H9 (cell line): ENCODE data around the gene DIO1. TPM values are rescaled to one million over a fixed set of nuclear protein-coding genes. Genes with fewer than 3 reads are reported as not detected.

ENCODE experiments used
- DNase-seq: peaks from one replicate; pipeline ENCODE4 v3.0.0-alpha.2; 2017
- H2AFZ ChIP-seq: one replicate; pipeline ENCODE4 v1.6.1; 2013; ENCODE audit warnings: mild to moderate bottlenecking, low read length, control low read depth, moderate library complexity
- H2AK5ac ChIP-seq: 2 replicates; pipeline ENCODE4 v1.6.1; 2013; ENCODE audit warnings: low read length, control low read depth, mixed read lengths; ENCODE audit not compliant: insufficient read length
- H2BK120ac ChIP-seq: one replicate; pipeline ENCODE4 v1.6.1; 2013; ENCODE audit warnings: low read depth, mild to moderate bottlenecking, low read length, control low read depth, inconsistent platforms; ENCODE audit not compliant: poor library complexity, severe bottlenecking
- H2BK12ac ChIP-seq: 2 replicates; pipeline ENCODE4 v1.6.1; 2013; ENCODE audit warnings: low read length, control low read depth, mixed read lengths, low read depth; ENCODE audit not compliant: insufficient read length
- H2BK15ac ChIP-seq: 2 replicates; pipeline ENCODE4 v1.6.1; 2013; ENCODE audit warnings: low read depth, low read length, control low read depth
- H2BK20ac ChIP-seq: one replicate; pipeline ENCODE4 v1.6.1; 2013; ENCODE audit warnings: low read depth, mild to moderate bottlenecking, low read length, control low read depth, inconsistent platforms; ENCODE audit not compliant: poor library complexity, severe bottlenecking
- H2BK5ac ChIP-seq: 2 replicates; pipeline ENCODE4 v1.6.1; 2013; ENCODE audit warnings: low read length, control low read depth, mixed read lengths; ENCODE audit not compliant: insufficient read length
- H3K14ac ChIP-seq: 2 replicates; pipeline ENCODE4 v1.6.1; 2013; ENCODE audit warnings: low read length, control low read depth; ENCODE audit not compliant: insufficient read depth
- H3K18ac ChIP-seq: 2 replicates; pipeline ENCODE4 v1.6.1; 2013; ENCODE audit warnings: low read depth, mild to moderate bottlenecking, mixed read lengths, low read length, control low read depth; ENCODE audit not compliant: insufficient read length
- H3K23ac ChIP-seq: 2 replicates; pipeline ENCODE4 v1.6.1; 2013; ENCODE audit warnings: low read length, control low read depth, mixed read lengths, low read depth; ENCODE audit not compliant: insufficient read length
- H3K23me2 ChIP-seq: 2 replicates; pipeline ENCODE4 v1.6.1; 2013; ENCODE audit warnings: low read depth, mild to moderate bottlenecking, mixed read lengths, low read length, control low read depth; ENCODE audit not compliant: insufficient read length, poor library complexity, severe bottlenecking
- H3K27ac ChIP-seq: 2 replicates; pipeline ENCODE4 v1.5.1; 2013; ENCODE audit warnings: low read length, control low read depth, mixed read lengths, low read depth; ENCODE audit not compliant: insufficient read length
- H3K27me3 ChIP-seq: 2 replicates; pipeline ENCODE4 v1.6.1; 2013; ENCODE audit warnings: low read length, control low read depth, inconsistent platforms; ENCODE audit not compliant: insufficient read depth
- H3K4ac ChIP-seq: 2 replicates; pipeline ENCODE4 v1.6.1; 2013; ENCODE audit warnings: low read depth, mild to moderate bottlenecking, control low read depth, inconsistent platforms, low read length, moderate library complexity
- H3K4me1 ChIP-seq: 2 replicates; pipeline ENCODE4 v1.6.1; 2013; ENCODE audit warnings: low read length, control low read depth, inconsistent platforms; ENCODE audit not compliant: insufficient read depth
- H3K4me2 ChIP-seq: 2 replicates; pipeline ENCODE4 v1.6.1; 2013; ENCODE audit warnings: low read length, control low read depth, mixed read lengths; ENCODE audit not compliant: insufficient read length, insufficient read depth
- H3K56ac ChIP-seq: 2 replicates; pipeline ENCODE4 v1.6.1; 2013; ENCODE audit warnings: low read depth, mild to moderate bottlenecking, mixed read lengths, low read length, control low read depth; ENCODE audit not compliant: insufficient read length
- H3K79me1 ChIP-seq: 2 replicates; pipeline ENCODE4 v1.6.1; 2013; ENCODE audit warnings: low read depth, mild to moderate bottlenecking, moderate library complexity, low read length, control low read depth, inconsistent platforms; ENCODE audit not compliant: insufficient read depth, poor library complexity, severe bottlenecking
- H3K79me2 ChIP-seq: 2 replicates; pipeline ENCODE4 v1.6.1; 2013; ENCODE audit warnings: low read length, control low read depth, inconsistent platforms; ENCODE audit not compliant: insufficient read depth
- H3K9ac ChIP-seq: 2 replicates; pipeline ENCODE4 v1.6.1; 2013; ENCODE audit warnings: low read length, control low read depth, mixed read lengths; ENCODE audit not compliant: insufficient read length; ENCODE audit errors: extremely low read depth
- H3K9me3 ChIP-seq: one replicate; pipeline ENCODE4 v1.6.1; 2013; ENCODE audit warnings: low read depth, low read length, inconsistent platforms; ENCODE audit not compliant: control insufficient read depth
- H3T11ph ChIP-seq: one replicate; pipeline ENCODE4 v1.6.1; 2013; ENCODE audit warnings: mild to moderate bottlenecking, low read length, control low read depth, inconsistent platforms
- H4K20me1 ChIP-seq: one replicate; pipeline ENCODE4 v1.6.1; 2013; ENCODE audit not compliant: control insufficient read depth, insufficient read length, insufficient read depth
- H4K5ac ChIP-seq: 2 replicates; pipeline ENCODE4 v1.6.1; 2013; ENCODE audit warnings: low read depth, mild to moderate bottlenecking, mixed read lengths, low read length, control low read depth; ENCODE audit not compliant: insufficient read length
- H4K8ac ChIP-seq: replicated peaks from 2 replicates; pipeline ENCODE4 v1.6.1; 2013; ENCODE audit warnings: low read length, control low read depth, mixed read lengths, low read depth; ENCODE audit not compliant: insufficient read length
- H4K91ac ChIP-seq: 2 replicates; pipeline ENCODE4 v1.6.1; 2013; ENCODE audit warnings: low read depth, mild to moderate bottlenecking, moderate library complexity, mixed read lengths, low read length, control low read depth; ENCODE audit not compliant: insufficient read length
- H3K27ac Mint-ChIP-seq, 3 experiments: 2 replicates in 2 of 3; 3 replicates in 1 of 3; pipeline ENCODE4 v1.8.0; 2020 to 2021; ENCODE audit warnings: mixed read lengths in 3 of 3, mild to moderate bottlenecking in 1 of 3, moderate library complexity in 1 of 3
- H3K27me3 Mint-ChIP-seq: 2 replicates; pipeline ENCODE4 v1.8.0; 2021; ENCODE audit warnings: low read depth, mild to moderate bottlenecking, moderate library complexity, mixed read lengths
- H3K36me3 Mint-ChIP-seq, 3 experiments: 2 replicates in 2 of 3; 3 replicates in 1 of 3; pipeline ENCODE4 v1.8.0; 2020 to 2021; ENCODE audit warnings: low read depth in 3 of 3, mixed read lengths in 3 of 3; ENCODE audit not compliant: insufficient read depth in 1 of 3
- H3K4me1 Mint-ChIP-seq, 2 experiments: 2 replicates each; pipeline ENCODE4 v1.8.0; 2020; ENCODE audit warnings: mixed read lengths in 2 of 2
- H3K4me3 Mint-ChIP-seq, 2 experiments: 2 replicates in 1 of 2; 3 replicates in 1 of 2; pipeline ENCODE4 v1.8.0; 2020 to 2021; ENCODE audit warnings: mild to moderate bottlenecking in 2 of 2, mixed read lengths in 2 of 2, moderate library complexity in 1 of 2
- H3K9me3 Mint-ChIP-seq, 2 experiments: 2 replicates in 1 of 2; 3 replicates in 1 of 2; pipeline ENCODE4 v1.8.0; 2020; ENCODE audit warnings: mild to moderate bottlenecking in 2 of 2, mixed read lengths in 2 of 2, moderate library complexity in 1 of 2
- WGBS: extraction: QIAGEN DNeasy Blood & Tissue Kit; methylation state at CpG from one replicate; pipeline ENCODE4 v1.1.7; 2013; ENCODE audit warnings: missing lambda C conversion rate, low lambda C conversion rate, mixed read lengths; ENCODE audit not compliant: insufficient read length; ENCODE audit errors: extremely low coverage; 5-methylcytosine and 5-hydroxymethylcytosine counted together
- total RNA-seq: library from RNA; stranded (reverse); gene quantifications from 2 replicates; pipeline ENCODE4 v1.2.1, GENCODE V29; 2021
- TF ChIP-seq, protein P1 (sequence below): fragments of 200-600 bp; sonication (generic); conservative IDR thresholded peaks from 3 replicates; pipeline ENCODE4 v1.8.0; 2021; ENCODE audit warnings: antibody characterized with exemption, mild to moderate bottlenecking

The DIO1 gene
- total RNA-seq, 1 experiment from 2014 or later, result not detected

DNA sequence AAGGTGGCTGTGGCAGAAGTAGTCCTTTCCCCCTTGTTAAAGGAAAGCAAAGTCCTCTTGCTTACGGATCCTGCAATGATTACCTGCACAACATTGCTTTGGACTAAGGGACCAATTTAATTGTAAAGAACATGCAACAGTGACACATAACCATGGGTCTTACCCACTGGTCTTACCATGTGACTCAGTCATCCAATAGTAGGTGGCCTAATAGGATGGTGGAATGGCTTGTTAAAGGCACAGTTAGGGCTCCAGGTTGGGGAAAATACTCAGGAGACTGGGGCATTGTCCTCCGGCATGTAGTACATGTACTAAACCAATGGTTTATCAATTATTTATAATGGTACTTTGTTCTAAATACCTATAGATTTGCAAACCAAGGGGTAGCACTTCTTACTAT, 2.3 kb upstream of the DIO1 start:
- Histone ChIP-seq H4K20me1 (no peaks in the 10 kb centered on the region), H3K9me3 (no peaks in the 10 kb centered on the region), H2AFZ (no peak overlapping the region)

More for the DNA sequence above, 2.3 kb upstream of the DIO1 start:
- Histone ChIP-seq H3K27me3 (no peaks in the 10 kb centered on the region), H3K4me2 (no peak overlapping the region), H3K23me2 (no peaks in the 10 kb centered on the region), H2BK5ac (no peak overlapping the region), H3K18ac (no peak overlapping the region), H3T11ph (no peak overlapping the region), H2BK12ac (no peak overlapping the region), H4K5ac (no peak overlapping the region), H3K4ac (no peak overlapping the region), H3K79me1 (no peaks in the 10 kb centered on the region), H3K79me2 (no peaks in the 10 kb centered on the region), H4K8ac (no peak overlapping the region), H2BK20ac (no peak overlapping the region), H2BK120ac (no peak overlapping the region), H4K91ac (no peak overlapping the region), H2BK15ac (no peak overlapping the region), H2AK5ac (no peak overlapping the region), H3K56ac (no peak overlapping the region), H3K27ac (no peak overlapping the region), H3K14ac (no peak overlapping the region), H3K9ac (no peak overlapping the region), H3K23ac (no peak overlapping the region), H3K4me1 (no peaks in the 10 kb centered on the region; the same call in 1 of the 2 replicates)
- H3K27me3 Mint-ChIP-seq, result peaks cover 10% of the 10 kb centered on the region
- no peak for DNase-seq
- TF ChIP-seq, protein P1, sequence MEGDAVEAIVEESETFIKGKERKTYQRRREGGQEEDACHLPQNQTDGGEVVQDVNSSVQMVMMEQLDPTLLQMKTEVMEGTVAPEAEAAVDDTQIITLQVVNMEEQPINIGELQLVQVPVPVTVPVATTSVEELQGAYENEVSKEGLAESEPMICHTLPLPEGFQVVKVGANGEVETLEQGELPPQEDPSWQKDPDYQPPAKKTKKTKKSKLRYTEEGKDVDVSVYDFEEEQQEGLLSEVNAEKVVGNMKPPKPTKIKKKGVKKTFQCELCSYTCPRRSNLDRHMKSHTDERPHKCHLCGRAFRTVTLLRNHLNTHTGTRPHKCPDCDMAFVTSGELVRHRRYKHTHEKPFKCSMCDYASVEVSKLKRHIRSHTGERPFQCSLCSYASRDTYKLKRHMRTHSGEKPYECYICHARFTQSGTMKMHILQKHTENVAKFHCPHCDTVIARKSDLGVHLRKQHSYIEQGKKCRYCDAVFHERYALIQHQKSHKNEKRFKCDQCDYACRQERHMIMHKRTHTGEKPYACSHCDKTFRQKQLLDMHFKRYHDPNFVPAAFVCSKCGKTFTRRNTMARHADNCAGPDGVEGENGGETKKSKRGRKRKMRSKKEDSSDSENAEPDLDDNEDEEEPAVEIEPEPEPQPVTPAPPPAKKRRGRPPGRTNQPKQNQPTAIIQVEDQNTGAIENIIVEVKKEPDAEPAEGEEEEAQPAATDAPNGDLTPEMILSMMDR, result no peak
- H3K4me1 Mint-ChIP-seq, result peaks cover 12 to 19% of the 10 kb centered on the region in 2 experiments
- peaks cover 0 to 13% (median 4%) of the 10 kb centered on the region in 3 experiments; a peak in 3 of 7 replicates for H3K36me3 Mint-ChIP-seq
- no peak overlapping the region for H3K4me3 Mint-ChIP-seq
- no CpG with 5 or more reads among the region's 2 CpGs for WGBS
- no peak overlapping the region for H3K27ac Mint-ChIP-seq
- no peaks in the 10 kb centered on the region for H3K9me3 Mint-ChIP-seq
